GM12878 (cell line): ENCODE data around the gene ESPNL. TPM values are rescaled to one million over a fixed set of nuclear protein-coding genes. Genes with fewer than 3 reads are reported as not detected.
A peak's percentile ranks its signal among the peaks of the same experiment; 100 is the strongest.

Source experiments
- ATAC-seq: fragments of 200-7000 bp; cut with Tn5 transposase; 3 replicates; pipeline ENCODE4 v1.9.1; 2020; ENCODE audit warnings: mild to moderate bottlenecking, moderate library complexity
- BruUV-seq: library from RNA; stranded (reverse); fragments of 400-500 nt; replicated peaks from 2 replicates; lab custom pipeline; 2021; lab: Mats Ljungman, UMichigan
- CTCF ChIA-PET: fragments of 300-600 bp; sonication (Branson Sonifier 250); formaldehyde crosslinking; extraction: SDS; loops from one replicate; lab custom pipeline; 2021; ENCODE audit warnings: inconsistent platforms; lab: Yijun Ruan, JAX
- POLR2A ChIA-PET: fragments of 350-600 bp; formaldehyde crosslinking; extraction: SDS; loops from one replicate; lab custom pipeline; 2021; ENCODE audit warnings: inconsistent platforms; lab: Charles Lee
- RAD21 ChIA-PET: fragments of 300-600 bp; sonication (Branson Sonifier 250); formaldehyde crosslinking; loops from one replicate; lab custom pipeline; 2023; ENCODE audit warnings: antibody characterized with exemption; ENCODE audit not compliant: unreplicated experiment; lab: Charles Lee
- SMC1A ChIA-PET: fragments of 300-600 bp; sonication (Branson Sonifier 250); formaldehyde crosslinking; loops from one replicate; lab custom pipeline; 2023; ENCODE audit not compliant: unreplicated experiment, uncharacterized antibody; lab: Charles Lee
- DNase-seq: peaks from one replicate; pipeline ENCODE4 v3.0.0-alpha.2; 2011; ENCODE audit warnings: low read depth, low spot score
- FAIRE-seq: peaks from 3 replicates; lab custom pipeline; 2011; peaks lifted over from hg19 to GRCh38; lab: Jason Lieb, UNC
- H2AFZ ChIP-seq: 2 replicates; pipeline ENCODE4 v1.6.0; 2011; ENCODE audit warnings: low read depth, low read length, control low read depth; ENCODE audit not compliant: control insufficient read depth
- H3K27ac ChIP-seq: 2 replicates; pipeline ENCODE4 v1.5.1; 2011; ENCODE audit warnings: control low read depth; ENCODE audit not compliant: control insufficient read depth, insufficient read depth
- H3K27me3 ChIP-seq, 2 experiments: replicated peaks in 1 of 2; 2 replicates each; pipeline versions ENCODE4 v1.6.0 to v1.6.1; 2011; ENCODE audit warnings: low read length in 1 of 2; ENCODE audit not compliant: control insufficient read depth in 2 of 2, insufficient read depth in 2 of 2
- H3K36me3 ChIP-seq, 2 experiments: 2 replicates each; pipeline ENCODE4 v1.5.1; 2011; ENCODE audit warnings: low read length in 1 of 2; ENCODE audit not compliant: control insufficient read depth in 2 of 2, insufficient read depth in 2 of 2
- H3K4me1 ChIP-seq: 2 replicates; pipeline ENCODE4 v1.6.1; 2011; ENCODE audit warnings: mild to moderate bottlenecking, low read length, moderate library complexity, mixed read lengths; ENCODE audit not compliant: control insufficient read depth, insufficient read depth
- H3K4me2 ChIP-seq: 2 replicates; pipeline ENCODE4 v1.6.0; 2011; ENCODE audit warnings: control low read depth; ENCODE audit not compliant: control insufficient read depth, insufficient read depth
- H3K4me3 ChIP-seq: fragments of 200-600 bp; sonication (generic); 2 replicates; pipeline ENCODE4 v1.5.1; 2016
- H3K79me2 ChIP-seq: 2 replicates; pipeline ENCODE4 v1.6.0; 2011; ENCODE audit warnings: low read length; ENCODE audit not compliant: control insufficient read depth, insufficient read depth
- H3K9ac ChIP-seq: 2 replicates; pipeline ENCODE4 v1.8.0; 2011; ENCODE audit warnings: low read length, control low read depth, mixed read lengths; ENCODE audit not compliant: control insufficient read depth, insufficient read depth
- H3K9me3 ChIP-seq: replicated peaks from 3 replicates; pipeline ENCODE4 v1.5.1; 2011; ENCODE audit warnings: mild to moderate bottlenecking, low read length; ENCODE audit not compliant: control insufficient read depth, insufficient read depth
- H4K20me1 ChIP-seq: 2 replicates; pipeline ENCODE4 v1.6.0; 2011; ENCODE audit not compliant: control insufficient read depth, insufficient read depth
- BHLHE40 ChIP-seq, 2 experiments: fragments of 450-650 bp in 1 of 2; IDR thresholded peaks; 2 replicates each; pipeline ENCODE4 v1.6.1; 2011 to 2017; ENCODE audit warnings: low read depth in 2 of 2, borderline replicate concordance in 1 of 2, improper control_type of control experiment in 1 of 2, low read length in 1 of 2, mild to moderate bottlenecking in 1 of 2
- CBX5 ChIP-seq: sonication (generic); IDR thresholded peaks from 2 replicates; pipeline ENCODE4 v1.6.1; 2016; ENCODE audit warnings: low read depth, moderate library complexity, mild to moderate bottlenecking, inconsistent platforms
- CREB1 ChIP-seq: IDR thresholded peaks from 2 replicates; pipeline ENCODE4 v1.6.1; 2012; ENCODE audit warnings: low read depth, mild to moderate bottlenecking, inconsistent platforms
- RAD51 ChIP-seq: fragments of 450-650 bp; IDR thresholded peaks from 2 replicates; pipeline ENCODE4 v1.6.1; 2016; ENCODE audit warnings: moderate library complexity, mild to moderate bottlenecking, inconsistent platforms
- WGBS: methylation state at CpG from one replicate; pipeline ENCODE4 v1.1.6; 2016; ENCODE audit warnings: low lambda C conversion rate; ENCODE audit not compliant: insufficient replicate concordance, insufficient coverage; ENCODE audit errors: missing lambda C conversion rate; 5-methylcytosine and 5-hydroxymethylcytosine counted together
- in situ Hi-C: fragments of 300-500 bp; cut with MboI; formaldehyde crosslinking; loops from 9 replicates; pipeline ENCODE4 v1.14.3; 2018; ENCODE audit warnings: mixed read lengths
- intact Hi-C: fragments of 100-400 bp; cut with micrococcal nuclease; formaldehyde crosslinking; loops from one replicate; pipeline ENCODE4 v1.14.2; 2022; ENCODE audit not compliant: unreplicated experiment
- polyA plus RNA-seq, 11 experiments: library from polyadenylated mRNA; depleted of rRNA in 4 of 11; unstranded in 6 of 11; stranded (reverse) in 5 of 11; fragments of >200 nt; fragmentation: Nextera tagmentation in 4 of 11; fragmentation: Illumina TruSeq in 1 of 11; extraction: Ambion mirVana in 4 of 11; extraction: Trizol in 1 of 11; gene quantifications; 1 replicate in 1 of 11; 2 replicates in 10 of 11; pipeline versions ENCODE4 v1.2.1 to v1.2.3, GENCODE V29; 2011 to 2016; ENCODE audit warnings: inconsistent platforms in 2 of 11, missing spikeins in 2 of 11, low read depth in 1 of 11
- total RNA-seq, 4 experiments: library from RNA; depleted of rRNA in 3 of 4; stranded (reverse); fragments of >200 nt in 3 of 4; fragmentation: Illumina TruSeq in 1 of 4; extraction: Trizol in 1 of 4; gene quantifications; 2 replicates each; pipeline versions ENCODE4 v1.2.1 to v1.2.3, GENCODE V29; 2013 to 2021

Gene ESPNL
- total and polyA plus RNA-seq, 10 of the 15 experiments (the other 5 are each of a cell fraction or from before 2014, with no cell fraction given): 0.05 to 0.94 (median 0.36) TPM; not detected in 3

DNA sequence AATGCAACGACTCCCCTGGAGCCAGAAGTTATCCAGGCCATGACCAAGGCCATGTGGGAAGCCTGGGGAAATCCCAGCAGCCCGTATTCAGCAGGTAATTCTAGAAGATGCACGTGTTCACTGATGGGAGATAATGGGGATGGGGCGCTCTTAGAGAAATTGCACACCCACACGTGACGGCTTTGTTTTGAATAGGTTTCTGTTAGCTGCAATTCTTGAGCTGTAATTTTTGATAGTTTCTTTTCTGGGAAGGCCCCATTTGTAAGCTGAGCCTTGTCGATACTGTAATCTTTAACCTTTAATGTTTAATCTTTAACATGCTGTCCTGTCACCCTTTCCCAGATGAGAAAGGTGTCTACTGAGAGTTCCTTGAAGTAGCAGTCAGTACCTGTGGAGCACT, 35.8 kb upstream of the ESPNL start:
- WGBS: 94% methylated on average over 7 of the region's 7 CpGs
- no peak overlapping the region for H2AFZ ChIP-seq
- POLR2A ChIA-PET: interaction anchor here (1.2 to 2.7 kb wide), 4 partner anchors 10 to 140 kb away, joined by 4 to 9 read pairs (median 6); no protein-coding TSS in a partner anchor
- H3K27ac ChIP-seq: no peak overlapping the region; the same call in 1 of the 2 replicates
- CTCF ChIA-PET: interaction anchor here (0.8 to 1.4 kb wide), 5 partner anchors 9 to 96 kb away, joined by 3 read pairs; no protein-coding TSS in a partner anchor
- in situ Hi-C loops: no loop called here
- FAIRE-seq (no peak), ATAC-seq (no peak), DNase-seq (no peak)
- no peak overlapping the region for H3K9ac ChIP-seq
- H3K27me3 ChIP-seq: no peaks in the 10 kb centered on the region
- intact Hi-C loops: loop anchor here (5.0 to 10.0 kb wide), 3 partner anchors 43 to 370 kb away; partner anchors contain the start of gene UBE2F
- RAD21 ChIA-PET: interaction anchor here (0.6 to 1.6 kb wide), 5 partner anchors 9 to 88 kb away, joined by 3 to 6 read pairs (median 5); no protein-coding TSS in a partner anchor
- no peak overlapping the region for H3K4me3 ChIP-seq
- no peaks in the 10 kb centered on the region for H4K20me1 ChIP-seq
- H3K4me2 ChIP-seq: peak overlapping the region; percentile 20; the same call in 1 of the 2 replicates
- H3K4me1 ChIP-seq: peaks cover 8% of the 10 kb centered on the region
- H3K36me3 ChIP-seq: peaks cover 7 to 22% of the 10 kb centered on the region in 2 experiments; a peak in 3 of 4 replicates
- no TSS peak for BruUV-seq
- H3K79me2 ChIP-seq: peaks cover 32% of the 10 kb centered on the region
- SMC1A ChIA-PET: interaction anchor here (1.3 to 4.4 kb wide), 5 partner anchors 9 to 71 kb away, joined by 3 to 15 read pairs (median 4); no protein-coding TSS in a partner anchor
- TF ChIP-seq BHLHE40 (IDR thresholded peaks at IDR 0.05; ENCODE audit: borderline replicate concordance in 1 of 2, low read depth in 2 of 2, low read length in 1 of 2) (peak; percentile 35 to 73; a peak in 3 of 4 replicates), CBX5 (no peak), CREB1 (no peak), RAD51 (peak; percentile 52; the same call in 1 of the 2 replicates)
- no peaks in the 10 kb centered on the region; the same call in 2 of the 3 replicates for H3K9me3 ChIP-seq
